ENCODE measurements around the gene TMOD2.

TMOD2 gene

DNA sequence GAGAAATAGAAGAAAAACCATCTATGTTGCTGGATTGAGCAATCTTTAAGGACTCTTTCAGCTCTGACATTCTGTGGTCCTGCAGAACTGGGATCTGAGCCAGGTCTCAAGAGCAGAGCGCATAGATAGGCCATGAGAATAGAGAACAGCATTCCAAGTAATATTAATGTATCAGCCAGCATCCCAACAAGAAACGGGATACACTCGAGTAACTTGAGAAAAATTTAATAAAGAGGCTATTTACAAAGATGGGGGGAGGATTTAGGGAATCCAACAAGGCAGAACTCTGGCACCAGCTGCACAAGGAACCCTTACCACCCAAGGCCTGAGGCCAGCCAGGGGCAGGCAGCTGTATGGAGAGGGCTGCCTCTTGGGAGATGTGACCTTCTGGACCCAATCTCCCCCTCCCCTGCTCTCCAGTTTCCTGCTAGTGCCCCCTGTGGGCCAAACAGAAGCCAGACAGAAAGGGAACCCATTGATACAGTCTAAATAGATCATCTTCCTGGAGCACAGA is 8.2 kb downstream of the TMOD2 start:
- peak; percentile 36 for TF ChIP-seq CTCF (IDR thresholded peaks at IDR 0.05; ENCODE audit: low read depth, low read length)
- DNase-seq (ENCODE audit: extremely low read depth, low read depth) = peak; percentile 93

DNA sequence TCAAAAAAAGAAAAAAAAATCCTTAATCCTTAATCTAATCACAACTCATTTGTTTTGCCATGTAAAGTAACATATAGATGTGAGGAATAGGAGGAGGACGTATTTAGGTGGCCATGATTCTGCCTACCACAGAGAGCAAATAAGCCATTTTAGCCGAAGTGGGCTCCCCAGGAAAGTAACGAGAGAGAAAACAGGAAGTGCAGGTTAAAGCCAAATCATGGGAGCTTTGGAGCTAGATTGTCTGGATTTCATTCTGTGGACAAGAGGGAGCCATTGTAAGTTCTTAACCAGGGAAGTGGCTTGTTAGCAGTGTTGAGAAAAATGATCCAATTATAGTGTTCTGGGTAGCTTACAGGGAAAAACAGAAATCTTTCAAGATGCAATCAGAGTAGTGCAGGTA is 9.4 kb downstream of the TMOD2 start:
- no peak for DNase-seq (ENCODE audit: extremely low read depth, low read depth)
- TF ChIP-seq CTCF (IDR thresholded peaks at IDR 0.05; ENCODE audit: low read depth, low read length) = no peak

DNA sequence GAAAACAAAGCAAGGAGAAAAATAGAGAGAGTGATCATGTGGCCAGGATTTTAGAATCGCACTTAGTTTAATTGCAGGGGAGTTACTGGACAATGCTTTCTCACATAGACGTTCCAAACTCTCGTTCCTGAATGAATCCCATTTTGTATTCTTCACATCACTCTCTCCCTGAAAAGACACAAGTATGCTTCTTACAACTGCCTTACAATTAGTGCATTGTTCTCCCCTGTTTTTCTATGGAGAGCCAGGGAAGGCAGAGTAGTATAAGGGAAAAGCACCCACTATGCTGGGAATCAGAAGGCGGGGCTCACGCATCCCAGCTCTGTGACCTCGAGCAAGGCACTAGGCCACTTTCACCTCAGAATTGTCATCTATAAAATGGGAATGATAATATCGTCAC is 14.4 kb downstream of the TMOD2 start:
- TF ChIP-seq CTCF (IDR thresholded peaks at IDR 0.05; ENCODE audit: low read depth, low read length) = no peak
- no peak for DNase-seq (ENCODE audit: extremely low read depth, low read depth)

- no peak for DNase-seq (ENCODE audit: extremely low read depth, low read depth)
- TF ChIP-seq CTCF (IDR thresholded peaks at IDR 0.05; ENCODE audit: low read depth, low read length) = no peak
Measured at GRCh38 chr15:51766341-51766740, 14.9 kb downstream of the TMOD2 start.

GRCh38 chr15:51768018-51768417 is 16.6 kb downstream of the TMOD2 start:
- TF ChIP-seq CTCF (IDR thresholded peaks at IDR 0.05; ENCODE audit: low read depth, low read length) = no peak
- no peak for DNase-seq (ENCODE audit: extremely low read depth, low read depth)

DNA sequence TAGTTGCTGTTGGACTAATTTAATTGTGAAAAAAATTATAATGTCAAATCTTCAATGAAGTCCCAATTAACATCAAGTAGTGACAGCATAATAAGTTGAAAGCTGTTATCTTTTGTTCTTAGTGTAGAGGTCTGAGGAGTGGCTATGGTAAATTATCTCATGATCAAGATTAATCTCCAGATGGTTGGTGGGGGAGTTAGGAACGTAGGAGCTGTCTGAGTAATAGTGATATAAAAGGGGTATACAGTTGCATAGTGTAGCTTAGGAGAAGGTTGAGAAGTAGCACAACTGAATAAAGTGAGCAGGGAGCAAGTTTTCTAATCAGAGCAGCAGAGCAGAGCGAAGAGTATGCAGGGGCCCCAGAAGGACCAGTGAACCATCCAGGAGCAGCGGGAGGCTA is 19.5 kb downstream of the TMOD2 start:
- no peak for TF ChIP-seq CTCF (IDR thresholded peaks at IDR 0.05; ENCODE audit: low read depth, low read length)
- DNase-seq (ENCODE audit: extremely low read depth, low read depth) = no peak

DNA sequence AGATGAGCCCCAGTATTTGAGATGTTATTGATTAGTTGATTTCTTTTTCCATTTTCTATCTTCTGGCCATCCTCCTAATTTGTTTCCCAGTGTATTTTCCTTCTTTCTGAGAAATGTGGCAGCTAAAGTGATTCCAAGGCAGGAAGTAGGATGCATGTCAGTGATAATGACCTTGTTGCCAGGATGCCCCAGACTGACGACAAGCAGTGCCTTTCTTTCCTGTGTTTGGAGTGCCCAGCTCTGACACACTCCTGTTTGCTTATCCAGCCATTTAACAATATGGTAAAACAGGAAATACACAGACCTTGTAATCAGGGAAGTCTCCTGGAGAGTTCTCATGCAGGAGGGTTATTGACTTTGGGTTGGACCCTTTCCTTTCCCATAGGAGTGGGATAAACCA is 20.4 kb downstream of the TMOD2 start:
- no peak for TF ChIP-seq CTCF (IDR thresholded peaks at IDR 0.05; ENCODE audit: low read depth, low read length)
- no peak for DNase-seq (ENCODE audit: extremely low read depth, low read depth)

All from AG09319 (cell line).